Kidney (tissue), 14 donors: ENCODE measurements around the gene RNF123. TPM values are rescaled to one million over a fixed set of nuclear protein-coding genes. Genes with fewer than 3 reads are reported as not detected.
A peak's percentile ranks its signal among the peaks of the same experiment; 100 is the strongest.

Experiments used
- DNase-seq, 5 donors: peaks; one replicate each; pipeline ENCODE4 v3.0.0-alpha.2; 2013 to 2020
- FAIRE-seq: peaks from 2 replicates; lab custom pipeline; 2012; peaks lifted over from hg19 to GRCh38; lab: Jason Lieb, UNC
- H3K27ac ChIP-seq, 2 donors: one replicate each; pipeline ENCODE4 v1.7.0; 2013; ENCODE audit warnings: low read depth in 2 of 2, low read length in 2 of 2, inconsistent platforms in 1 of 2
- H3K27me3 ChIP-seq: one replicate; pipeline ENCODE4 v1.7.1; 2013; ENCODE audit warnings: low read length, inconsistent platforms; ENCODE audit not compliant: control insufficient read depth, insufficient read depth
- H3K36me3 ChIP-seq, 3 donors: one replicate each; pipeline versions ENCODE4 v1.7.0 to v1.7.1; 2013; ENCODE audit warnings: low read length in 3 of 3, control low read depth in 1 of 3, inconsistent platforms in 1 of 3; ENCODE audit not compliant: insufficient read depth in 3 of 3, control insufficient read depth in 2 of 3
- H3K4me1 ChIP-seq, 3 donors: one replicate each; pipeline versions ENCODE4 v1.7.0 to v1.7.1; 2013; ENCODE audit warnings: low read length in 3 of 3, inconsistent platforms in 1 of 3, low read depth in 1 of 3; ENCODE audit not compliant: control insufficient read depth in 2 of 3, insufficient read depth in 2 of 3
- H3K4me3 ChIP-seq, 3 donors: one replicate each; pipeline versions ENCODE4 v1.7.0 to v1.8.1; 2013; ENCODE audit warnings: low read length in 3 of 3, control low read depth in 1 of 3, inconsistent platforms in 1 of 3
- H3K9ac ChIP-seq, 3 donors: one replicate each; pipeline versions ENCODE4 v1.7.0 to v1.7.1; 2013; ENCODE audit warnings: low read length in 3 of 3, control low read depth in 1 of 3, inconsistent platforms in 1 of 3
- H3K9me3 ChIP-seq, 3 donors: one replicate each; pipeline versions ENCODE4 v1.7.0 to v1.7.1; 2013; ENCODE audit warnings: low read length in 3 of 3, control low read depth in 1 of 3, inconsistent platforms in 1 of 3; ENCODE audit not compliant: control insufficient read depth in 2 of 3, insufficient read depth in 1 of 3
- CTCF ChIP-seq: IDR thresholded peaks from 3 replicates; pipeline ENCODE4 v1.5.1; 2012; ENCODE audit warnings: mild to moderate bottlenecking, moderate library complexity, borderline replicate concordance; ENCODE audit not compliant: insufficient read depth; ENCODE audit errors: extremely low read depth
- intact Hi-C: fragments of 100-400 bp; cut with DNase I; formaldehyde crosslinking; loops from one replicate; pipeline ENCODE4 v1.11.1; 2022
- polyA plus RNA-seq: library from polyadenylated mRNA; stranded (reverse); fragments of 350-450 nt; fragmentation: Illumina TruSeq; extraction: RNeasy Lipid Tissue Mini Kit (QIAGEN cat#74804); gene quantifications from one replicate; pipeline ENCODE4 v1.2.3, GENCODE V29; 2014; ENCODE audit warnings: low read depth, low replicate concordance; ENCODE audit not compliant: insufficient read depth
- total RNA-seq: library from RNA; stranded (reverse); fragmentation: NEBNext Ultra II Directional; extraction: Animal tissue kit (Norgen Biotek cat#: 25700); gene quantifications from one replicate; pipeline ENCODE4 v1.2.1, GENCODE V29; 2021
- donor health status: control.
- donor health status: control.
- donor health status: control.
- donor health status: control.
- donor health status: control.
- donor health status: DM: yes; HTN: yes; CAD: no.
- donor health status: Normal renal cell carcinoma (clear cell type).

Gene RNF123
- total and polyA plus RNA-seq, 2 donors from 2014 or later = 41.7 to 43.7 TPM

GRCh38 chr3:49720855-49721595 is 31.7 kb downstream of the RNF123 start:
- Histone ChIP-seq H3K27me3 (no peaks in the 10 kb centered on the region), H3K36me3 (peaks cover 0 to 14% (median 9%) of the 10 kb centered on the region in 3 donors), H3K4me3 (no peak overlapping the region), H3K9ac (no peak overlapping the region), H3K27ac (no peak overlapping the region), H3K4me1 (peaks cover 0 to 34% (median 12%) of the 10 kb centered on the region in 3 donors), H3K9me3 (no peaks in the 10 kb centered on the region)
- FAIRE-seq = no peak
- peak in 1 of 5 donors; percentile 47 for DNase-seq
- no peak for TF ChIP-seq CTCF
- intact Hi-C loops = no loop called here

- H3K27me3 ChIP-seq = no peaks in the 10 kb centered on the region
- TF ChIP-seq CTCF = no peak
- H3K27ac ChIP-seq = no peak overlapping the region
- peaks cover 0 to 12% (median 9%) of the 10 kb centered on the region in 3 donors for H3K36me3 ChIP-seq
- intact Hi-C loops = no loop called here
- H3K9me3 ChIP-seq = no peaks in the 10 kb centered on the region
- no peak overlapping the region for H3K9ac ChIP-seq
- no peak overlapping the region for H3K4me3 ChIP-seq
- peaks cover 0 to 34% (median 12%) of the 10 kb centered on the region in 3 donors for H3K4me1 ChIP-seq
- FAIRE-seq (no peak), DNase-seq (no peak)
Measured at GRCh38 chr3:49721596-49721895, 32.2 kb downstream of the RNF123 start.

- Histone ChIP-seq H3K9me3 (no peaks in the 10 kb centered on the region), H3K36me3 (peaks cover 0 to 18% (median 9%) of the 10 kb centered on the region in 3 donors), H3K4me1 (peaks cover 0 to 34% (median 12%) of the 10 kb centered on the region in 3 donors), H3K9ac (no peak overlapping the region), H3K27ac (no peak overlapping the region), H3K27me3 (no peaks in the 10 kb centered on the region), H3K4me3 (peak overlapping the region in 1 of 3 donors; percentile 93)
- DNase-seq = peak in 1 of 5 donors; percentile 55
- FAIRE-seq = no peak
- intact Hi-C loops = no loop called here
- no peak for TF ChIP-seq CTCF
Measured at GRCh38 chr3:49721896-49722781, 32.8 kb downstream of the RNF123 start.
